IPS-18c (cell line): ENCODE results near the gene PTPRE.

ENCODE experiments used
- H3K4me3 ChIP-seq: 2 replicates; pipeline ENCODE4 v1.7.0; 2013; ENCODE audit warnings: low read depth, mild to moderate bottlenecking, low read length, moderate library complexity; ENCODE audit not compliant: insufficient read depth
- H3K9me3 ChIP-seq: one replicate; pipeline ENCODE4 v1.6.1; 2013; ENCODE audit warnings: mild to moderate bottlenecking, low read length, moderate library complexity; ENCODE audit not compliant: control insufficient read depth, insufficient read depth

PTPRE gene

DNA sequence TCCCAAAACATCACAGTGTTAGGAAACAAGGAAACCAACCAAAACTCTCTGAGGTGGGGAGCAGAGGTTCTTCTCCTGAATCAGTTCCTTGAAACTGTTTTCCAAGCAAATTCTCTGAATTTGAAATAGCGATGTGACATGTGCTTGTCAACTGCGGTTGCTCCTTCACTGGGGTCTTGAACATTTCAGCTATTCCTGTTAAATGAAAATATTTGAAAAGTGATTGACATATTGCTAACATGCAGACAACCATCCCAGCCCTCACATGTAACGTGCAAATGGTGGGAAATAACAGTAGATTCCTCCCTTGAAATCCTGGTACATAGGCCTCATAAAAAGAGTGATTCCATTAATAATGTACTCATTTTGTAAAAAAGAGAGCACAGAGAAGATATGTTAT is 203.4 kb downstream of the PTPRE start:
- no peaks in the 10 kb centered on the region for H3K9me3 ChIP-seq
- H3K4me3 ChIP-seq: no peak overlapping the region

DNA sequence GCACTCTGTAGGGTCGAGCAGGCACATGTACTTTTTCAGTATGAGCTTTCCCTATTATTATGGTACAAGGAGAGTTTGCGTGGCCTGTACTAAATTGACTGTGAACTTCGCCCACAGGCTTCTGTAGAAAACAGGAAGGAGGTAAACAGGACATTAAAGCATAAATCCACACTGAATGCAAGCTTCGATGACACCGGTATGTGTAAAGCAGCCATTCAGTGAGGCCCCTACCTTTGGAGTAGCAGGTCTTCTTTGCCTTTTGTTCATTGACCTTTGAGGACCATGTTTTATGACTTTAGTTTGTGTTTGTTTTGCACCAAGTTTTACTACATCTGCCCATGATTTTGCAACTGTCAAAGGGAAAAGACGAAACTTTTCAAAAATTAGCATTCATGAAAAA is 204.8 kb downstream of the PTPRE start:
- no peak overlapping the region for H3K4me3 ChIP-seq
- no peaks in the 10 kb centered on the region for H3K9me3 ChIP-seq

DNA sequence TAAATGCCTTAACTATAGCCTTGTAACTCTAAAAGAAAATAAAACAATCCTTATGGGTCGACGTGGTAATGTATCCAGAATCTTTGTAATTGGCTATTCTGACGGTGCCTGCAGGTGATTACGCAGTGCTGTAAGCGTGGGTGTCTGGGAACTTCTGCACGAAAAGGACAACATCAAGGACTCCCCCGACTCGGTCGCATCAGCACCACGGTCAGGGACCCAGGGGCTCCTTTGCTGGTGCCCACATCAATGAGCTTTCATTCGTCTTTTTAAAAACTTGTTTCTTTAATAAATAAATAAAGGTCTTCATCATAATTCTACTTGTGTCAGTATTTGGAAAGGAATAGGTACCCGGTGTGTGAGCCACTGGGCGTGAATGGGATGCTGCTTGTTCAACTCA is 206.1 kb downstream of the PTPRE start:
- no peak overlapping the region for H3K4me3 ChIP-seq
- no peaks in the 10 kb centered on the region for H3K9me3 ChIP-seq

DNA sequence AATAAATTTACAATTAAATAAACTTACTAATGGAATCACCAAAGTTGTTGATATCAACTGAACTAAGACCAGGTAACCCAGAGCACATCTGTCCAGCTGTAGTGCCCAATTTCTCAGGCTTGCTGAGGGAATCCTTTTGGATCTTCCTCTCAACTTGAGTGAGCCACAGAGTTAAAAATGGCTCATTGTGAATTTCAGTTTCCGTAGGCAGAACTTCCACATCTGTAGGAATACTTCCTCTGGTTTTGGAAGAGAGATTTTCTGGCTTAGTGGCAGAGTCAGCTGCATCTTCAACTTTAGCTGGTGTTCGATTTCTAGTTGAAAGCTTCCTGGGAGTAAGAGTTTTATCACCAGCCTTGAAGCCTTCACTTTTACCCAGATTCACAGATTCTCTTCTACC is 208.0 kb downstream of the PTPRE start:
- H3K9me3 ChIP-seq: no peaks in the 10 kb centered on the region

DNA sequence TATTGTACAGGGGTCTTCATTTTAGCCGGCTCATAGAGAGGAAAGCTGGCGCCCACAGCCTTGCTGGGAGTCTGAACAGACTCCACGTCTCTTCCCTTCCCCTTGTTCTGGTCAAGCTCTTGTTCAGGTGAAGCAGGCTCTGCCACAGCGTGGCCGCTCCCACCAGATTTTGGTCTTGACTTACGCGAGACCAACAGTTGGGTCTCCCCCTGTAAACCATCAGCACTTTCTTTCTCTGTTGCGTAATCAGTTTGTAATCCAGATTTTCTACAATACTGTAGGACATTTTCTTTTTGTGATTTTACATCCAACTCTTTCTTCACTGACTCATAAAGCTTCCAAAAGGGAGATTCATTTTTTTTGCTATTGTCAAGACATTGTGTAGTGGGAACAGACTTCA is 208.5 kb downstream of the PTPRE start:
- Histone ChIP-seq H3K9me3 (no peaks in the 10 kb centered on the region), H3K4me3 (no peak overlapping the region)

More for the DNA sequence above, 208.0 kb downstream of the PTPRE start:
- no peak overlapping the region for H3K4me3 ChIP-seq

DNA sequence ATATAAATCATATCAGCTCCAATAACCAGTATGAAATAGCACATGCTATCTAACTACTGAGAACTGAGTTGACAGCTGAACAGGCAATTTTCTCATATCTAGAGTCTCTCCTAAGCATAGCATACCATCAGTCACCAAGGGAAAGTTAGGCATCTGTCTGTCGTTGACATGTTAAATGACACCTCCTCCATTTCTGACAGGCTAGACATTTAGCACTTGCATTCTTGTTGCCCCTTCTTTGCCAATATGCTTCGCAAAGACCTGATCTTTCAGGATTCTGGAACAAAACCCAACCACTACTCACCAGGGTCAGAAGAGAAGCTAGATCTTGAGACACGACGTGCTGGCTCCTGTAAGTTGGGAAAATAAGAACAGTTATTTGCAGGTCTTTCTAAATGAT is 209.3 kb downstream of the PTPRE start:
- H3K9me3 ChIP-seq: no peaks in the 10 kb centered on the region
- H3K4me3 ChIP-seq: no peak overlapping the region

DNA sequence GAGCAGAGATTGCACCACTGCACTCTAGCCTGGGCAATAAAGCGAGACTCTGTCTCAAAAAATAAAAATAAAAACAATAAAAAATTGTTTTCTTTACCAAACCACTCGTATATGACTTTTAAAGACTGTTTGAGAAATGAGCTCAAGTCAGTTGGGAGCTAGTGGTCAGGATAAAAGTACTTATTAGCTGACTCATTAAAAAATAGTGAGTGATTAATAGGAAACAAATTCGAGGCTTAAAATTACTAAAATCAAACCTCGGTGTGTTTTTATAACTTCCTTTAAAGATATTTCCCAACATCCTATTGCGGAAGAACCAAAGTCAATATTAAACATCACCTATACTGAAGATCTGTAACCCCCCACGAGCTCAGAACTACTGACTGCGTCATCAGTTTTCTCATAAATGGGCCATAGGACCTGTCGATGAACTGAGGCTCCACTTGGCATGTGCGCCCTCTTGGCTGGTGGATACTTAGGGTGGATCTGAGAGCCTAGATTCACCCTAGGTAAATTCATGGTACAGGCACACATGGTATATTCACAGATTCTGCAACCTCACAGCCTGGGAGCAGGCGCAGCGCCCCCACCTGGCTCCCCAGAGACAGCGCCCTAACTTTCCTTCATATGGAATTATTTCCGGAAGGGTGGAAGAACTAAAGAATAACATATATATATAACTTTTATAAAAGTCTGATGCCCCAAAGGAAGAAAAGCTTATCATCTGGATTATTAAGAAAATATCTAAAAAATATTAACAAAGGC is 210.1 kb downstream of the PTPRE start:
- no peak overlapping the region for H3K4me3 ChIP-seq
- no peaks in the 10 kb centered on the region for H3K9me3 ChIP-seq

DNA sequence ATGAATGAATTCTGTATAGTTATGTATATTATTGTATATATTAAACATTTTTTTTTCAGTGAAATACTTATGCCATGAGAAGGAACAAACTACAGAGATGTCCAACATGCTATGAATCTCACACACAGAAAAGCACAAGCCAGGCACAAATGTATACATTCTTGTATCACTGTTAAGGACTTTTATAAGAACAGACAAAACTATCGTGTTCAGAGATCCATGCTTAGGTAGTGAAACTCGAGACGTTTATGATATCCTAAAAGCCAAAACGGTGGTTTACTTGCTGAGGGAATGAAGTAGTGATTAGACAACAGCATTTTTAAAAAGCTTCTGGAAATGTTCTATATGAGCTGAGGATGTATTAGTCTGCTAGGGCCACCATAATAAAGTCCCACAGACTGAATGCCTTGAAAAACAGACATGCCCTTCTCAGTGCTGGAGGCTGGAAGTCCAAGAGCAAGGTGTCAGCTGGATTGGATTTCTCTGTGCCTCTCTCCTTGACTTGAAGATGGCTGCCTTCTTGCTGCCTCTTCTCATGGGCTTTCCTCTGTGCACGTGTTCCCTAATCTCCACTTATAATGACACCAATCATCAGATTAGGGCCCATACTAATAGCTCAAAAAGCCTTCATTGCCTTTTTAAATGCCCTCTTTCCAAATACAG is 215.0 kb downstream of the PTPRE start:
- Histone ChIP-seq H3K4me3 (no peak overlapping the region), H3K9me3 (no peaks in the 10 kb centered on the region)

DNA sequence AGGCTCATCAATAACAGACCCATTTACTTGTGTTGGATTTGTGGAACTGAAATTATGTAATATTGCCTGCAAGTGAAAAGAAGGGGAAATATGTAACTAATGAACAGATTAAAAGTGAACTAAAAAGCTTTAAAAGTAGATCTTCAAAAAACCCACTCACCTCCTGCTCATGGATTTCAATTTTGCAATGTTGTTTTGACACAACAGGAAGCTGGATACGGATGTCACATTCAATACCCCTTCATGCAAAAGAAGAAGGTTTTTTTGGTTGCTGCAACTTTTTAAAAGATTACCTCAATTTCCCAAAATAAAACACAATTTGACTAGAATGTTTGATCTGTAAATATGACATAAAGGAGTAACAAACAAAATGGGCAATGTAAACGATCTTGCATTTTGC is 216.0 kb downstream of the PTPRE start:
- H3K9me3 ChIP-seq: no peaks in the 10 kb centered on the region
- no peak overlapping the region for H3K4me3 ChIP-seq

DNA sequence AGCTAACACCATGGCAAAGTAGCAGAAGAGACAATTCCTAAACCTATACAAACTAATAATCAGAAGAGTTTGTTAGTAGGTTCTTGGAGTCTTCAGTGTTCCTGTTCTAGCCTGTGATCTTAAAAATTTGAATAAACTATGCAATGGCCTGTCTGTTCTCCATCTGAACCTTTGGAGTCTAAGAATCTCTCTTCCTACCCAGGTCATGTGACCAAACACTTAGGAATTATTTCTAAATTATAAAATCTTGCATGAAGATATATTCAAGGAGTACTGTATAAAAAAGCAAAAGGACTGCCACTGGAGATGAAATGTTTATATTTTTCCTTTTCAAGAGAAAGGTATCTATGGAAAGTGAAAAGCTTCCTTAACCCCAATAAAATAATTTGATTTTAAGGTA is 216.9 kb downstream of the PTPRE start:
- H3K9me3 ChIP-seq: no peaks in the 10 kb centered on the region

DNA sequence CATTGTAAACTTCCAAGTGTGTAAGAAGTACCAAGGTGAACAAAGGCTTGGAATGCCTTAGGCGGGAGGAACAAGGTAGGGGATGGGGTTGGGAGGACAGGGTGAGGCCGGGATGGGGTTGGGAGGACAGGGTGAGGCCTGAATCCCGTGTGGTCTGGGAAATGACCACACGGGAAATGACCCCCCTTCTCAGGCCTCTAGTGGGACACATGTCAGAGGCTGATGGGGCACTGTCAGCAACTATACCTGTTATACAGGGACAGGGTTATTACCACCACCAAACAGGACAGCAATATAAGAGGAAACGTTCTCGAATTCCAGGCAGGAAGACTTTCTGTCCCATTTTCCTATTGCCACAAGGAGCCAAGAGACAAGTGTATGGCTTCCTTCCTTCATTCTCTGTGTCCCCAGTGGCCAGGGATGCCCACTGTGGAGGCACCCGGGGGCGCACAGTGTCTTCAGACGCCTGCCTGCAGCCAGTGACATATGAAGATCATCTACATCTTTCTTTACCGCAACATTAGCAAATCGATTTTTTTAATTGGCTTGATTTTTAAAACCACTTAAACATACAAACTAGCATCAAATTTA is 218.0 kb downstream of the PTPRE start:
- Histone ChIP-seq H3K9me3 (no peaks in the 10 kb centered on the region), H3K4me3 (peak overlapping the region; percentile 83)

More for the DNA sequence above, 216.9 kb downstream of the PTPRE start:
- H3K4me3 ChIP-seq: no peak overlapping the region

DNA sequence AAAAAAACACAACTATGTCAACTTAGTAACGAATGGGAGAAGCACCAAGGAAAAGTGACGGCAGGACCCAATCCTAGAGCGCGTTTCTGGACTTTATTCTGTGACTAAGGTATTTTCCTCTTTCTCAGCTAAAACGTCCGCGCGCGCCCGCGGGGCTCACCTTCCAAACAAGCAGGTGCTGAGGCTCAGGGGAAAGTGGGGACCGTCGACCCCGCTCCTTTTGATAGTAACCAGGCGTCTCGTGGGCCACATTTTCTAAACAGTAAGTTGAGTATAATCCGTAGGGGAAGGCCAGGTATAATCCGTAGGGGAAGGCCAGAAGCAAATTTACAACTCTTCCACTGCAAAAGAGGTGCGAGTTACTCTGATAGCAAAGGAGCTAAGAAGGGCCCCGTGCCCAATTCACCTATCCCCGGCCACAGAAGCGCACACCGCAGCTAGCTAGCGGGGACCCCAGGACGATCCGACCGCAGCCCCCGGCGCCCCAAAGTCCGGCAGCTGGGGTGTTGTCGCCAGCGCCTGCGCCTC is 218.6 kb downstream of the PTPRE start:
- peak overlapping the region; percentile 83 for H3K4me3 ChIP-seq
- no peaks in the 10 kb centered on the region for H3K9me3 ChIP-seq

DNA sequence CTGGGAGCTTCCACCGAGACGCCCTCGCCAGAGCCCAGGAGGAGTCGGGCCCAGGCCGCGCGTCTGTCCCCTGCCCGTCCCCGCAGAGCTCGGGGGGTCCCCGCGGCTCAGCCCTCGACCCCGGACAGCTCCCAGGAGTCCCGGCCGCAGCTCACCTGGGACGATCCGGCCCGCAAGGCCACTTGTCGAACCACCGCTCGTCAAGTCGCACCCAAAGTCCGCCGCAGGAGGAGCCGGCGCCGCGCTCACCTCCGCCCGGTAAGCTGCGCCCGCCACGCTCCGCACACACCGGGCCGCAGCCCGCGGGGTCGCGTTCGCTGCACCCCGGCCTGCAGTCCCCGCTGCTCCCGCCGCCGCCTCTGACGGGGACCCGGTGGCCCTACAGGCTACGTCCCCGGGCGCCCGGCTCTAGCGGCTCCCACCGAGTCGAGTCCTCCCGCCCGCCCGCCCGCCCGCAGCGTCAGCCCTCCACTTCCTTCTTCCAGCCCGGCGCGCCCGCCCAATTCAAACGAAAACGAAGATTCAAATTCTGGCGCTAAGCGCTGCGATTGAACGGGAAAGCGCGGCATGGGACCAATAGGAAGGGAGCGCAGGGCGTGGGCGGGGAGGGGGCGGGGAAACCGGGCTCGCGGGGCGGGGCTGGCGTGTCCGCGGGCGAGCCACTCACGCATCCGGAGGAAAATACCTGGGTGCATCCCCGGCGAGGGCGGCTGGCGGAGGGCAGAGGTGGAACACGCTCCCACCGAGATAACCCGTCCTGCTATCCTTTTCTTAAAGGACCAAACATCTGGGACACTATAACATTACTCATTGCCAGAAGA is 219.3 kb downstream of the PTPRE start, which contains the start of gene MKI67:
Gene MKI67, minus strand, starts transcription at position 480 of the 821 bp plus-strand sequence. CDS start 756 bp downstream, outside the sequence.
- Histone ChIP-seq H3K9me3 (no peaks in the 10 kb centered on the region), H3K4me3 (peak within 1 kb of the TSS; percentile 83)

DNA sequence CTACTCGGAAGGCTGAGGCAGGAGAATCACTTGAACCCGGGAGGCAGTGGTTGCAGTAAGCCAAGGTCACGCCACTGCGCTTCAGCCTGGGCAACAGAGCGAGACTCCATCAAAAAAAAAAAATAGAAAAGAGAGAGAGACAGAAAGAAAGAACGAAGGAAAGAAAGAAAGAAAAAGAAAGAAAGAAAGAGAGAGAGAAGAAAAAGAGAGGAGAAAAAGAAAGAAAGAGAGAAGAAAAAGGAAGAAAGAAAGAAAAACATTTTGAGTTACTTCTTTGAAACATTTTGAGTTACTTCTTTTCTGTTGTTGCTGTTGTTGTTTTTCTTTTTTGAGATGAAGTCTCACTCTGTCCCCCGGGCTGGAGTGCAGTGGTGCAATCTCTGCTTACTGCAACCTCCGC is 221.7 kb downstream of the PTPRE start:
- Histone ChIP-seq H3K4me3 (no peak overlapping the region), H3K9me3 (no peaks in the 10 kb centered on the region)

DNA sequence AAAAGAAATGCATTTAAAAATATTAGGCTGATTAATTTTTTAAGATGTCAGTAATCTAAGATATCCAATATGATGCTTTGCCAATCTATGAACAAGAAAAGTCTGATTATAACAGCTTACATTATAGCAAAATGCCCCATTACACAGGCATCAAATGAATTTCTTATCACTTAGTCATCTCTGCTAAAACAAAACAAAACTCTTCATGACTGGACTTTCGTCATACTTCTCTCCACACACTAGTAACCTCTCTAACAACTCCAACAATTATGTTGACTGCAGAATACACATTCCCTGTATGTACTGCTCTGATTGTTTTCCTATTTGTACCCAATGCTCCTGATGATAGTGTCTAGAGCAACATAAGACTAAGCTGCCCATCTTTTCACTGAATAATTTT is 223.1 kb downstream of the PTPRE start:
- Histone ChIP-seq H3K4me3 (no peak overlapping the region), H3K9me3 (no peaks in the 10 kb centered on the region)
